Limb (tissue), 2 donors: ENCODE results near the gene IFT52.
A peak's percentile ranks its signal among the peaks of the same experiment; 100 is the strongest.
"Not testable (repeated sequence)": the region's sequence is repeated elsewhere in the genome, so short reads cannot be mapped to it uniquely, and the experiment has no call there.

ENCODE experiments used
- DNase-seq, 2 donors: peaks; one replicate each; pipeline ENCODE4 v3.0.0-alpha.2; 2016; ENCODE audit errors: extremely low spot score in 2 of 2

The IFT52 gene

DNA sequence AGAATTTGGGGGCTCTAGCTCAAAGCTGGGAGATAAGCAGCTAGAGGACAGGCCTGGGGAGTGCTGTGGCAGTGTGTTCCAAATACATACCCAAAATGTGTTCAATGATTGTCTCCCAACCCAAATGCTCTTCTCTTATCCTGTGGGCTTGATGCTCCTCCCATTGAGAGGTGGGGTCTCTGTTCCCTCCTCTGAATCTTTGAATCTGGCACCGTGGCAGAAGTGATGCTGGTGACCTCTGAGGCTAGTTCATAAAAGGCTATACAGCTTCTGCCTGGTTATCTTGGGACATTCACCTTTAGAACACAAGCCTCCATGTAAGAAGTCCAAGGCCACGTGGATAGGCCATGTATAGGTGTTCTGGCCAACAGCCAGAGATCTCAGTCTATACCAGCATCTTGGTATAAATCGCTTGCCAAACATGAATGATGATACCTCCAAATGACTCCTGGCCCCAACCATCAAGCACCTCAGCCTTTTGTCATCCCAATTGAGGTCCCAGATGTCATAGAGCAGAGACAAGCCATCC is 60.3 kb downstream of the IFT52 start:
- DNase-seq: no peak

DNA sequence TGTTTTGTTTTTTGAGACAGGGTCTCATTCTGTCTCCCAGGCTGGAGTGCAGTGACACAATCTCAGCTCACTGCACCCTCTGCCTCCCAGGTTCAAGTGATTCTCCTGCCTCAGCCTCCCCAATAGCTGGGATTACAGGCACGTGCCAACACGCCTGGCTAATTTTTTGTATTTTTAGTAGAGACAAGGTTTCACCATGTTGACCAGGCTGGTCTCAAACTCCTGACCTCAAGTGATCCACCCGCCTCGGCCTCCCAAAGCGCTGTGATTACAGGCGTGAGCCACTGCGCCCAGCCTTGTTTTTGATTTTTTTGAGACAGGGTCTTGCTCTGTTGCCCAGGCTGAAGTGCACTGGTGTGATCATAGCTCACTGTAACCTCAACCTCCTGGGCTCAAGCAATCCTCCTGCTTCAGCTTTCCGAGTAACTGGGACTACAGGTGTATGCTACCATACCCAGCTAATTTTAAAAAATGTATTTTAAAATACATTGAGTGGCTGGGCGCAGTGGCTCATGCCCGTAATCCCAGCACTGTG is 61.0 kb downstream of the IFT52 start:
- DNase-seq: not testable (repeated sequence)

DNA sequence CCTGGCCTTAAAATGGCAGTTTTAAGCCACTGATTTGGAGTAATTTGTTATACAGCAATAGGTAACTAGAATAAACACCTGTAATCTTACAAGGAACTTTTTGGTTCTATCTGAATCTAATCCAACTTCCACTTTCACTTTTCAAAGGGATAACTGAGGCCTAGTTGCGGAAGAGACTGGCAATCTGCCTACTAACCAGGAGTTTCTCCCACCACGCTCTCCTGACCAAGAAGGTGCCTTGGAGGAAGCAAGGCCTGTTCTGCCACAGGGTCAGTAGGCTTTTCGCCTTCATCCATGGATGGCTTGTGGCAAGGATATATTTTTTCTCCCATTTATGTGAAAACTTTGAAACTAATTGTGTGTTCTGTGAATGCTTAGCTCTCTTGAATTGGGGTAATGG is 63.2 kb downstream of the IFT52 start:
- no peak for DNase-seq

DNA sequence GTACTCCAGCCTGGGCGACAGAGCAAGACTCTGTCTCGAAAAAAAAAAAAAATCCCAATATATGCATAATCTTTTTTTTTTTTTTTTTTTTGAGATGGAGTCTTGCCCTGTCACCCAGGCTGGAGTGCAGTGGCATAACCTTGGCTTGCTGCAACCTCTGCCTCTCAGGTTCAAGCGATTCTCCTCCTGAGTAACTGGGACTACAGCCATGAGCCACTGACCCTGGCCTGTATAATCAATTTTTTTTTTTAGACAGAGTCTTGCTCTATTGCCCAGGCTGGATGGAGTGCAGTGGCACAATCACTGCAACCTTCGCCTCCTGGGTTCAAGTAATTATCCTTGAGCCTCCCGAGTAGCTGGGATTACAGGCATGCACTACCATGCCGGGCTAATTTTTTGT is 64.4 kb downstream of the IFT52 start:
- not testable (repeated sequence) for DNase-seq

DNA sequence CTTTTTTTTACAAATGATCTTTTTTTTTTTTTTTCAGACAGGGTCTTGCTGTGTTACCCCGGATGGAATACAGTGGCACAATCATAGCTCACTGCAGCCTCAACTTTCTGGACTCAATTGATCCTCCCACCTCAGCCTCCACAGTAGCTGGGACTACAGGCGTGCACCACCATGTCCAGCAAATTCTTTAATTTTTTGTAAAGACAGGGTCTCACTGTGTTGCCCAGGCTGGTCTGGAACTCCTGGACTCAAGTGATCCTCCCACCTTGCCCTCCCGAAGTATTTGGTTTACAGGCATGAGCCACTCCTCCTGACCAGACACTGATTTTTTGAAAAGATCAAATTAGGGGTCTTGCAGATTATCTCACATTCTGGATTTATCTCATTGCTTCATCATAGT is 65.2 kb downstream of the IFT52 start:
- no peak for DNase-seq

DNA sequence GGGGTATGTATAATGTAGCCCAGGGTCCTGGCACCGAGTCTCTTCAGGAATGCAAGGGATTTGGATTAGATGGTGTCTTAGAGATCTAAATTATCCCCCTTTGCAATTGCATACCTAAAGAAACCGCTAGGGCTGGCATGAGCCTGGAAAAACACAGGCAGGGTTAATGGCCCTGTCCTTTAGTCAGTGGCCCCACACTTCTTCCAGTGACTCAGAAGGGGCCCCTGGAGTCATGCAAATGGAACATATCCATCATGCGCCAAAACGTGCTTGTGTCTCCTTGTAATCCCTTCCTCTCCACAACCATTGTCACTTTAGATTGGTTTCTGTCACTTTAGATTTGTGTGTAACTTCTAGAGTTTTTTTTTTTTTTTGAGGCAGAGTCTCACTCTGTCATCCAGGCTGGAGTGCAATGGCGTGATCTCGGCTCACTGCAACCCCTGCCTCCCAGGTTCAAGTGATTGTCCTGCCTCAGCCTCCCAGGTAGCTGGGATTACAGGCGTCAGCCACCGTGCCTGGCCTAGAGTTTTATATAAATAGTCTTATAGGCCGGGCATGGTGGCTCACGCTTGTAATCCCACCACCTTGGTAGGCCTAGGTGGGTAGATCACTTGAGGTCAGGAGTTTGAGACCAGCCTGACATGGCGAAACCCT is 67.5 kb downstream of the IFT52 start:
- DNase-seq: no peak

DNA sequence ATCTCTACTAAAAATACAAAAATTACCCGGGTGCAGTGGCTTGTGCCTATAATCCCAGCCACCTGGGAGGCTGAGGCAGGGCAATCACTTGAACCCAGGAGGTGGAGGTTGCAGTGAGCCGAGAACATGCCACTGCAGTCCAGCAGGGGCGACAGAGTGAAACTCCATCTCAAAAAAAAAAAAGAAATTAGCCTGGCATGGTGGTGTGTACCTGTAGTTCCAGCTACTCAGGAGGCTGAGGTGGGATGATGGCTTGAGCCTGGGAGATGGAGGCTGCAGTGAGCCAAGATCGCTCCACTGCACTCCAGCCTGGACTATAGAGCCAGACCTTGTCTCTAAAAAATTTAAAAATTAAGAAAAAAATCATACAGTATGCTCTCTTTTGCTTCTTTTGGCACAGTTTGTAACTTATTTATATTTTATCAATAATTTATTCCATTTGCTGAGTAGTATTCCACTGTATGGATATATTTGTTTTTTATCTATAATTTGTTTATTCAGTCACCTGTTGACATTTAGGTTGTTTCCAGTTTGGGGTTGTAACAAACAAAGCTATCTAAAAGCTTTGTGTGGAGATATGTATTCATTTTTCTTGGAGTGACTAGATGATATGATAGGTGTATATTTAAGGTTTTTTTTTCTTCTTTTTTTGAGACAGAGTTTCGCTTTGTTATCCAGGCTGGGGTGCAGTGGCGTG is 68.1 kb downstream of the IFT52 start:
- DNase-seq: no peak

DNA sequence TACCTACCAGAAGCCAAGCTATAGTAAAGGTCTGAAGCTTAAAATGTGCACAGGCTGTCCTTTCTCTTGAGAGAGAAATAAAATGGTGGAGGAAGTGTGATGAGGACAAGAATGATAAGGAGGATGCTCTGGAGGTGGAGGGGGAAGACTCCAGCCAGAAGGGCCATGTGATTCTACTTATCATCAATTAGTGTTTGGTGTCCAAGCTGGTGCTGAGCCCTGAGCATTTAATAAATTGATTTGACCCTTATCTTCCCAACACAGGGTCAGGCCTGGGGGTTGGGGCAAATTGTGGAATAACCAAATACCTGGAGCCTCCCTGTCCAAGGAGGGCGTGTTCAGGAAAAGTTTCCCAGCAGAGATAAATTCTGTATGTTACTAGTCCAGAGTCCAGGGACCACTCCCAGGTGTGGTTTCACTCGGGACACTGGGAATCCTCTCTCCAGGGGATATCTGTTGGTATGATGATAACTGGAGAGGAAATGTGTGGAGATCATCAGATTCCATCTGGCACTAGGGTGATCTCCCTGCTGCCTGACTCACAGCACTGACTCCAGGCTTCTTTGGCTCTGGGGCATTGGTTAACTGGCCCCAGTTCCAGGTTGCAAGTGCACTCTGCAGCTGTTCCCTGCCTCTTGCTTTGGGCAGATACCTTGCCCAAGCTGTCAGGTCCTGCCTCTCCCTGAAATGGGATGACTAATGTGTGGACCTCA is 72.4 kb downstream of the IFT52 start:
- no peak for DNase-seq

DNA sequence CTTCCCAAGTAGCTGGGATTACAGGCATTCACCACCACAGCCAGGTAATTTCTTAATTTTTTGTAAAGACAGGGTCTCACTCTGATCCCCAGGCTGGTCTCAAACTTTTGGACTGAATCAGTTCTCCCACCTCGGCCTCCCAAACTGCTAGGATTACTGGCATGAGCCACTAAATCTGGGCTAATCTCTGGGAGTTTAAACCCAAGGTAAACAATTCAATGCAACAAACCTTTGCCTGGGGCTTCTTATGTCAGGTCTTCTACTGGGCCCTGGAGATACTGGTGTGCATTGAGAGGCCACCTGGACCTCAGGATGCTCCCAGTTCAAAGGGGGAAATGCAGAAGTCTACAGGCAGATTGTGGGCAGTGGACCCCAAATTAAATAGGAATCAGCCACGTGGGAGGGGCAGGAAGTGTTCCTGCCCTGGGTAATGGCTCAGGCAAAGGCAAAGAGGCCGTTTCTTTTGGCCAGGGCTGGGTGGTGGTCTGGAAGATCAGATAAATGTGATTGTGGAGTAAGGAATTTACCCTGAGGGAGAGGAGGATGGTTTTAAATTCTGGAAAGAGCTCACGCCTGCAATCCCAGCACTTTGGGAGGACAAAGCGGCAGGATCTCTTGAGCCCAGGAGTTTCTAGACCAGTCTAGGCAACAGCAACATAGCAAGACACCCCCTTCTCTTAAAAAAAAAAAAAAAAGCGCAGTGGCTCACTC is 74.9 kb downstream of the IFT52 start:
- no peak for DNase-seq

DNA sequence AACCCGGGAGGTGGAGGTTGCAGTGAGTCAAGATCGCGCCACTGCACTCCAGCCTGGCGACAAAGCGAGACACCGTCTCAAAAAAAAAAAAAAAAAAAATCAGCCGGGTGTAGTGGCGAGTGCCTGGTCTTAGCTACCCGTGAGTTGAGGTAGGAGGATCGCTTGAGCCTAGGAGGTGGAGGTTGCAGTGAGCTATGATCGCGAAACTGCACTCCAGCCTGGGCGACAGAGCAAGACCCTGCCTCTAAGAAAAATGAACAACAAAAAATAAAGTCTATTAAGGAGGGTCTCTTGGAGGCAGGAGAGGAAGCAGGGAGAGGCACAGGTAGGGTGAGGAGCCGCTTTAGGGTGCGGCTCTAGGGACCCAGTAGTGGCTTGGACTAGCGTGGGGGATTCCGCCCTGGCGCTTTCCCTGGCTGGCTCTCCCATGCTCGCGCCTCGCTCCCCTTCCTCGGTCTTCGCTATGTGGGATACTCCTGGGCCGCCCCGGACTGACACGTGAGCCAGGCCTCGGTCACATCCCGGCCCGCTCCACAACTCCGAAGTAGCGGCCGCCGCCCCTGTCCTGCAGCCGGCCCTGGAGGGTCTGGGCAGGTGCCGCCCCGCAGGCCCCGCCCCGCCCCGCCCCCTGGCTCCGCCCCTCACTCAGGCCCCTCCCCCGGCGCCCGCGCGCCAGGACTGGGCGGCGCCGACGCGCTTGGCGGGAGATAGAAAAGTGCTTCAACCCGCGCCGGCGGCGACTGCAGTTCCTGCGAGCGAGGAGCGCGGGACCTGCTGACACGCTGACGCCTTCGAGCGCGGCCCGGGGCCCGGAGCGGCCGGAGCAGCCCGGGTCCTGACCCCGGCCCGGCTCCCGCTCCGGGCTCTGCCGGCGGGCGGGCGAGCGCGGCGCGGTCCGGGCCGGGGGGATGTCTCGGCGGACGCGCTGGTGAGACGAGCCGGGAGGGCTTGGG is 75.9 kb downstream of the IFT52 start, which contains the start of gene MYBL2:
TSS of gene MYBL2 (plus strand) at position 739 of the 953 bp plus-strand sequence. CDS start at position 909, 170 bp downstream.
- peak; percentile 48 to 87 for DNase-seq

DNA sequence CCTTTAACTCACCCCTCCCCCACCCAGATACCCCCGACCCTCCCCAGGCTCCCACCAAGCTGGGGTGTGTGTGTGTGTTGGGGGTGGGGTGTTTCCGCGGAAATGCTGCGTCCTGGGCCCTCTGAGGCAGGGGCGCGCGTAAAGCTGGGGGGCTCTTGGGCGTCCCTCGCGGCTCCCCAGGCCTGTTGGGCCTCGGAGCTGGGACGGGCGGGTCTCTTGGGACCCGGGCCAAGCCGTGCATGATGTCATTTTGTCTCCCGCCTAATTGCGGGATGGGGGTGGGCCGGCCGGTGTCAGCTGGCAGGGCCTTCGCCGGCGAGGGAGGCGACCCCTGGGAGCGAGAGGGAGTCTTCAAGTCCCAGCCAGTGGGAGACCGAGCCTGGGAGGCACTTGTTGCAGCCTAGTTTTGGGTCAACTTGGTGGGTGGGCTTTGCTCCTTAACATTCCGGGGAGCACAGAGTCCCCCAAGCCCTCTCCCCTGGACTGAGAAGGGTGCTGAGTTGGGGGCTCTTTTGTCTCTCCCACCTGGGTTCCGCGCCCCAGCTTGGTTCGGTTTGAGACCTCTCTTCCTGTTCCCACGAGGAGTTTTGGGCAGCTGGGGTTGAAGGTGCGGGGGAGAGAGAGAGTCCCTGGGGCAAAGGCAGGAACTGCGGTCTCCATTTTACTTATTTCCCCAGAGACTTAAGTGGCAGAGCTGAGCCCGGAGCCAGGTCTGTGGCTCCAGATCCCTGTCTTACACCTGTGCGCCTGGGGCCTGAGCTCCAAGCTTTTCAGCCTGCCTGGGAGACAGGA is 76.8 kb downstream of the IFT52 start:
- DNase-seq: peak in 1 of 2 donors; percentile 57

DNA sequence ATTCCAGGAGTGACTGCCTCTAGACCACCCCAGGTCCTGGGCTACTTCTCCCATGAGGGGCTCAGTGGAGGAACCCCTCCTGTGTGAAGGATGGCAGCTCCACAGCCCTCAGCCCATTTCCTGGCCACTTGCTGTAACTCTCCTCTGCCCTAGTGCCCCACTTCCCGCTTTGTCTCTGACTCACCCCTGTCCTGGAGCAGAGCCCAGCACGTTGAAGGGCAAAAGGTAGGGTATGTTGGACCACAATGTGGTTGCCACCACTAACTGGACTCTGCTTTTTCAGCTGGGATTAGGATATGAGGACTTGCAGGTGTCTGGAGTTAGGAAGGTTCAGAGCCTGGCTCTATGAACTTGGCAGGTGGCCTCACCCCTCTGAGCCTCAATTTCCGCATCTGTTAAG is 78.6 kb downstream of the IFT52 start:
- DNase-seq: no peak

DNA sequence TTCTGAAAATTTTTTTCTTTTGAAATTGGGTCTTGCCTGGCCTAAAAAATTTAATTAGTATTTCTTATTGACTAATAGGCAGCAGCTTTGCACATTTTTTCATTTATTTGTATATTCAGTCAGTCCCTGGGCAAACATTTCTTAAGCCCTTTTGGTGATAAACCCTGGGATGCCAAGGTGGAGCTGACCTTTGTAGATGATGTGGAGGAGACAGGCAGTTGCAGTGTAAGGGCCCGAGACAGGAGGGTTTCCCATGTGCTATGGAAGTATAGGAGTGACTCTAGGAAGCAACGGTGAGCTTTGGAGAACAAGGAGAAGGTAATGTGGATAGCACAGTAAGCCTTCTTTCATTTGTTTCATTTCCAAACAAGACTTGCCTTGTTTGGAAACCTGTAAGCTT is 79.7 kb downstream of the IFT52 start:
- DNase-seq: no peak

DNA sequence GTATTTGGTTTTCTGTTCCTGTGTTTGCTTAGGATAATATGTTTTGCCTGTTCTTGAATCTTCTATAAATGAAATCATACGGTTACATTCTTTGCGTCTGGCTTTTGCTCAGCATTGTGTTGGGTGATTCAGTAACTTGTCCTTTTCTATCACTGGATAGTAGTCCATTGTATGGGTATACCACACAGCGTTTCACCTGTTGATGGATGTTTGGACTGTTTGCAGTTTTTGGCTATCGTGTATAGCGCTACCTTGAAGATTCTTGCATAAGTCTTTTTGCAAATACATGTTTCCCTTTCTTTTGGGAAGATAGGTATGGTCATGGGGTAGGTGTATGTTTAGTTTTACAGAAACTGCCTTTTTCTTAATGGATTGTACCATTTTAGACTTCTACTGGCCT is 85.6 kb downstream of the IFT52 start:
- DNase-seq: no peak

DNA sequence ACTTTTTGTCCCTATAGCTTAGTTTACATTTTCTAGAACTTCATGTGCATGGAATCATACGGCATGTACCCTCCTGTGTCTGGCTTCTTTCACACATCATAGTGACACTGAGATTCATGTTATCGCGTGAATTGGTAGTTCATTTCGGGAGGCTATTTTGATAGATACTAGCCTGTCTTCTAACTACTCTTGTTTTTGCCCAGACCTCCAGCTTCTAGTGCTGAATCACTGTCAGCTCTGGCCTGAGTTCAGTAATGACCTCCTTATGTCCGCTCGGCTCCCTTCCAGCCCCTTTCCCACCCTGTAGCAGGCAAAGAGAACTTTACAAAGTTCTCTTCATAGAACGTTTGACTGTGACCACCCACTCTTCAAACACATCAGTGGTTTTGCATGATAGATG is 90.2 kb downstream of the IFT52 start:
- DNase-seq: no peak

DNA sequence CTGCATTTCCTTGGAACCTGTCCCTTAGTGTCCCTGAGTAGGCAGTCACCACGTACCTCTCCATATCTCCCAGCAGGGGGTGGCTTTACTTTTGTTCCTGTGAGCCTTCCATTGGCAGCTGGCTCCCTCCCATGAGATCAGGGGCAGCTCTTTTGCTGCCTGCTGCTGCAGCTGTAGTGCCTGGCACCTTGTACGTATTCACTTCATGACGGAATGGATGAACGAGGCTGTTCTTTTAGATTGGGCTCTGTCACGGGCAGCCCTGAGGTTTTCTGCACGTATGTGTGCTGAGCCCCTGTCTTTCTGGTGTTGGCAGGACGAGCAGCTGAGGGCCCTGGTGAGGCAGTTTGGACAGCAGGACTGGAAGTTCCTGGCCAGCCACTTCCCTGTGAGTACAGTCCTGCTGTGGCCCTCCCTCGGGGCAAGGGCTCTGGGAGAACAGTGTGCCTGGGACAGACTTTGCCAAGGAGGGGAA is 90.8 kb downstream of the IFT52 start:
- no peak for DNase-seq

DNA sequence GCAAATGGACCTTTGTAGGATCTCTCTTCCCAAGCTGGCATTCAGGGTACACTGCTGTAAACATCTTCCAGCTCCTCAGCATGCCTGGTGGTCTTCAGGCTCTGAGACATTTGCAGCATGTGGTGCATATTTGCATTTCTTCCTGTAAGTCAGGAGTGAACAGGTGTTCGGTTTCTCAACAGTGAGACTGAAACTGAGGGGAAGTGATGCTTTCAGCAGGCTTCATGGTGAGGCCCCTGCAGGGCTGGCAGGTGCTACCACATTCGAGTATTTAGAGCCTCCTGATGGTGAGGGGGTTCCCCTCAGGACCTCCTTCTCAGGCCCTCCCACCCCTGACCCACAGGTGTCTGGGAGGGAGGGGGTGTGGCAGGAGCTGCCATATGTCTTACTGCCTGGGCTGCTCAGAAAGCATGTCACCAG is 91.3 kb downstream of the IFT52 start:
- no peak for DNase-seq

DNA sequence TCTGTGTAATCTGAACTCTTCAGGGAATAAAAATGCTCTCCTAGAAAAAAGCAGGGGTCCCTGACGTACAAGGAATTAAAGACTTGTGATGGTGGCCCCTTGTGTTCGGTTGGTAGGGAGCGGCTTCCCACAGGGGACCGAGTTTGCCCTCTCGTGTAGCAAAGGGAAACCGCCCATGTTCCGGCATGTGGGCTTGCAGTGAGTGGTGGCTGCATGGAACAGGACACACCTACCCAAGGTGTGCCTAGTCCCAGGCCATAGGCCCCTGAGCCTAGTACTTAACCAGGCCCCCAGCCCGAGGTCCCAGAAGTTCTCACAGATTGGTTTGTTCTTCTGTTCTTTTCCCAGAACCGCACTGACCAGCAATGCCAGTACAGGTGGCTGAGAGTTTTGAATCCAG is 91.7 kb downstream of the IFT52 start:
- DNase-seq: no peak

DNA sequence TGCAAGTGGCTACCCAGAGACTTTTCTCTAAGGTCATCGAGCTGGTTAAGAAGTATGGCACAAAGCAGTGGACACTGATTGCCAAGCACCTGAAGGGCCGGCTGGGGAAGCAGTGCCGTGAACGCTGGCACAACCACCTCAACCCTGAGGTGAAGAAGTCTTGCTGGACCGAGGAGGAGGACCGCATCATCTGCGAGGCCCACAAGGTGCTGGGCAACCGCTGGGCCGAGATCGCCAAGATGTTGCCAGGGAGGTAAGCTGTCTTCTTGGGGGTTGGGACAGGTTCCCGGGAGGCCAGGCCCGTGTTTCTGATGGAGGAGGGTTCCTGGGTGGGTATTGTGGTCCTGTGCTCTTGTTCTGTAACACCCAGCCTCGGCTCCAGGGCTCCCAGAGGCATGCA is 96.1 kb downstream of the IFT52 start:
- DNase-seq: no peak
